ENCODE measurements around the gene ZSCAN1. TPM values are rescaled to one million over a fixed set of nuclear protein-coding genes. Genes with fewer than 3 reads are reported as not detected.

Gene ZSCAN1
- total and polyA plus RNA-seq, 10 of the 15 experiments (the other 5 are each of a cell fraction or from before 2014, with no cell fraction given), result not detected

GRCh38 chr19:58047672-58048071, 13.8 kb downstream of the ZSCAN1 start:
- Histone ChIP-seq H3K4me1 (ENCODE audit: control insufficient read depth, insufficient read depth, low read length) (no peaks in the 10 kb centered on the region), H3K4me3 (no peak overlapping the region), H4K20me1 (ENCODE audit: control insufficient read depth, insufficient read depth) (no peaks in the 10 kb centered on the region), H3K9me3 (replicated peaks; ENCODE audit: control insufficient read depth, insufficient read depth, low read length) (peaks cover 2% of the 10 kb centered on the region; the same call in 1 of the 3 replicates), H3K27ac (ENCODE audit: control insufficient read depth, insufficient read depth) (no peak overlapping the region), H3K9ac (ENCODE audit: control insufficient read depth, insufficient read depth, low read length) (no peak overlapping the region), H3K4me2 (ENCODE audit: control insufficient read depth, insufficient read depth) (no peak overlapping the region), H3K36me3 (ENCODE audit: control insufficient read depth in 2 of 2, insufficient read depth in 2 of 2, low read length in 1 of 2) (no peaks in the 10 kb centered on the region), H2AFZ (ENCODE audit: control insufficient read depth, low read depth, low read length) (no peak overlapping the region), H3K79me2 (ENCODE audit: control insufficient read depth, insufficient read depth, low read length) (no peaks in the 10 kb centered on the region), H3K27me3 (replicated peaks in 1 of 2; ENCODE audit: control insufficient read depth in 2 of 2, insufficient read depth in 2 of 2, low read length in 1 of 2) (no peaks in the 10 kb centered on the region)
- SMC1A ChIA-PET (ENCODE audit: uncharacterized antibody, unreplicated experiment), result no interaction called here
- DNase-seq (ENCODE audit: low read depth, low spot score) (no peak), ATAC-seq (no peak), FAIRE-seq (no peak)
- CTCF ChIA-PET, result no interaction called here
- BruUV-seq (replicated peaks), result no TSS peak
- intact Hi-C loops (cut with micrococcal nuclease; ENCODE audit: unreplicated experiment) (no loop called here), in situ Hi-C loops (cut with MboI) (no loop called here)
- RAD21 ChIA-PET (ENCODE audit: unreplicated experiment), result no interaction called here
- POLR2A ChIA-PET, result no interaction called here
- TF ChIP-seq NFYB (IDR thresholded peaks at IDR 0.05; ENCODE audit: insufficient read depth, low read depth, low read length) (no peak), ZNF687 (IDR thresholded peaks at IDR 0.05) (no peak), BRCA1 (IDR thresholded peaks at IDR 0.05; ENCODE audit: low read depth, low read length) (no peak), YY1 (IDR thresholded peaks at IDR 0.05; ENCODE audit: low read depth, low read length) (no peak), RELA (IDR thresholded peaks at IDR 0.05; ENCODE audit: borderline replicate concordance, partially characterized antibody) (no peak), MYC (IDR thresholded peaks at IDR 0.05; ENCODE audit: insufficient read depth, insufficient read length, insufficient replicate concordance, low read length, severe bottlenecking) (no peak), JUND (IDR thresholded peaks at IDR 0.05; ENCODE audit: low read depth, low read length) (no peak), ZBED1 (IDR thresholded peaks at IDR 0.05; ENCODE audit: borderline replicate concordance) (no peak), CREB1 (IDR thresholded peaks at IDR 0.05; ENCODE audit: low read depth) (no peak), NR2C1 (IDR thresholded peaks at IDR 0.05) (no peak), CEBPB (IDR thresholded peaks at IDR 0.05; ENCODE audit: borderline replicate concordance in 1 of 2, low read depth in 2 of 2, low read length in 2 of 2) (no peak), LARP7 (IDR thresholded peaks at IDR 0.05) (no peak), SMAD5 (IDR thresholded peaks at IDR 0.05; ENCODE audit: low read depth) (no peak), TCF12 (IDR thresholded peaks at IDR 0.05; ENCODE audit: low read depth, low read length) (no peak), POLR2AphosphoS2 (IDR thresholded peaks at IDR 0.05; ENCODE audit: low read depth, low read length) (no peak), RBBP5 (conservative IDR thresholded peaks at IDR 0.05) (no peak), E2F8 (IDR thresholded peaks at IDR 0.05; ENCODE audit: low read depth, partially characterized antibody) (no peak)
- 45% methylated on average over 12 of the region's 12 CpGs for WGBS (ENCODE audit: insufficient coverage, insufficient replicate concordance, low lambda C conversion rate, missing lambda C conversion rate)

Measured in GM12878 (cell line).